Stimulated activated naive B cell treated with anti-CD40 and anti-IgM and Interleukin-4, amounts not matched to agents 10 μg/mL and 1 μg/mL and 100 μg/mL, for 72 hours (primary cell): ENCODE data around the gene C1orf232.
A peak's percentile ranks its signal among the peaks of the same experiment; 100 is the strongest.

Experiments
- ATAC-seq, 2 donors: fragments of 150-1000 bp; cut with Tn5 transposase; replicated peaks; 2 replicates each; pipeline ENCODE4 v1.10.0; 2021; ENCODE audit warnings: moderate library complexity in 1 of 2
- DNase-seq: peaks from one replicate; pipeline ENCODE4 v3.0.0; 2021
- H3K27ac Mint-ChIP-seq: one replicate; pipeline ENCODE4 v1.8.0; 2022; ENCODE audit warnings: mild to moderate bottlenecking, mixed read lengths
- H3K27me3 Mint-ChIP-seq, 2 donors: one replicate each; pipeline ENCODE4 v1.8.0; 2022; ENCODE audit warnings: mixed read lengths in 2 of 2
- H3K36me3 Mint-ChIP-seq, 2 donors: one replicate each; pipeline ENCODE4 v1.8.0; 2022; ENCODE audit warnings: mixed read lengths in 2 of 2, mild to moderate bottlenecking in 1 of 2
- H3K4me1 Mint-ChIP-seq, 2 donors: one replicate each; pipeline ENCODE4 v1.8.0; 2022; ENCODE audit warnings: mixed read lengths in 2 of 2, mild to moderate bottlenecking in 1 of 2
- H3K4me3 Mint-ChIP-seq, 2 donors: one replicate each; pipeline ENCODE4 v1.8.0; 2022; ENCODE audit warnings: mild to moderate bottlenecking in 2 of 2, mixed read lengths in 2 of 2, moderate library complexity in 1 of 2
- H3K9me3 Mint-ChIP-seq, 2 donors: one replicate each; pipeline ENCODE4 v1.8.0; 2022; ENCODE audit warnings: mixed read lengths in 2 of 2, mild to moderate bottlenecking in 1 of 2

C1orf232 gene

DNA sequence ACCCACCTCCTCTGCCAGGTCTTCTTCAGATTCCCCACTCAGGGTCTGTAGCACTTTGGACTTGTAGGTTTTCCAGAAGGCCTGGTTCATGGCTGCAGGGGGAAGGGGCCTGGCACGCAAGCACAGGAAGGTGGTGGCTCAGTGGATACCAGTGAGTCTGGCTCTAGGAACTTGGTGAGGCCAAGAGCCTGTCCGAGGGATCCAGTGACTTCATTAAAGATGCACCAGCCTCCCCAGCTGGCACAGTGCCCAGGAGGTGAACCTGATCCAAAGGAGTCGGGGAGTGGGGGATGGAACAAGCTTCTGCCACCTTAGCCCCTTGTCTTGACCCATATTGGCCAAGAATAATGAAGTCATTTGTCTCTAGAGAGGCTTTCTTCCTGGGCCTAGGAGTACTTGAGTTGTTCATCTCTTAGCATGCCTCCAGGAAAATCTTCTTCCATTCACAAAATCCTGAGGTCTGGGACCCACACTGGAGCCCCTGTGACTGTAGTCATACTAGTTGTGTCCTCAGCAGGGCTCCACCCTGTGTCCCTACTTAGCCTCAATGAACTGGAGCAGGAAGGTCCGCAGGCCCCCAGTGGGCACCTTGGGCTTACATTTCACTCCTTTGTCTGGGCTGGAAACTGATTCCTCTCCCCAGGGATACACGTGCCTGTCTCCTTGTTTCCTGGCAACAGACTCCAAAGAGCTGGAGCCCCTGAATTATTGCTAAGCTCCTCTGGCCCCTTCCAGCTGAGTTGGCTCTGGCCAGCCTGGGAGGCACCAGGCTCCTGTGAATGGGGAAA, at the start of gene C1orf232:
Gene C1orf232, minus strand, starts transcription at position 554 of the 788 bp plus-strand sequence. Its CDS starts 464 bp downstream, at position 90.
- H3K9me3 Mint-ChIP-seq = no peaks in the 10 kb centered on the region
- H3K36me3 Mint-ChIP-seq = peaks cover 7 to 9% of the 10 kb centered on the region in 2 donors
- H3K4me3 Mint-ChIP-seq = peak within 1 kb of the TSS; percentile 92 to 98
- H3K27me3 Mint-ChIP-seq = peaks cover 9 to 10% of the 10 kb centered on the region in 2 donors
- ATAC-seq (no peak), DNase-seq (no peak)
- peaks cover 20 to 37% of the 10 kb centered on the region in 2 donors for H3K4me1 Mint-ChIP-seq
- peak within 1 kb of the TSS; percentile 97 for H3K27ac Mint-ChIP-seq

DNA sequence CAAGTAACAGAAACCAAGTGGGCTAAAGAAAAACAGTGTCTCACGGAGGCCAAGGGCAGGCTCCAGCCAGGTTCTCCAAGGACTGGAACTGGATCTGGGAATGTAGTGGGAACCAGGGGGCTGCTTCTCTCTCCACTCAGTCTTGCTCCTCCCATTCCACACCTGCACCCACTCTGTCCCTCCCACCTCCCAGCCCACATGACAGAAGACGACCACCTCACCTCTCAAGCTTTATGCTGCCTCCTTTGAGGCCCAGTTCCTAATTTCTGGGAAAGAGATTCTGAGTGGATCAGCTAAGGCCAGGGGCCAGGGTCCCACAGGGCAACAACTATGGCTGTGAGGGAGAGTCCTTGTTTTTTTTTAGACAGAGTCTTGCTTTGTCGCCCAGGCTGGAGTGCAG, 46.5 kb upstream of the C1orf232 start:
- no peaks in the 10 kb centered on the region for H3K36me3 Mint-ChIP-seq
- H3K27me3 Mint-ChIP-seq = peaks cover under 1 to 17% of the 10 kb centered on the region in 2 donors
- no peak for ATAC-seq
- DNase-seq = no peak
- H3K9me3 Mint-ChIP-seq = no peaks in the 10 kb centered on the region
- H3K4me1 Mint-ChIP-seq = no peaks in the 10 kb centered on the region
- H3K4me3 Mint-ChIP-seq = no peak overlapping the region
- no peak overlapping the region for H3K27ac Mint-ChIP-seq

DNA sequence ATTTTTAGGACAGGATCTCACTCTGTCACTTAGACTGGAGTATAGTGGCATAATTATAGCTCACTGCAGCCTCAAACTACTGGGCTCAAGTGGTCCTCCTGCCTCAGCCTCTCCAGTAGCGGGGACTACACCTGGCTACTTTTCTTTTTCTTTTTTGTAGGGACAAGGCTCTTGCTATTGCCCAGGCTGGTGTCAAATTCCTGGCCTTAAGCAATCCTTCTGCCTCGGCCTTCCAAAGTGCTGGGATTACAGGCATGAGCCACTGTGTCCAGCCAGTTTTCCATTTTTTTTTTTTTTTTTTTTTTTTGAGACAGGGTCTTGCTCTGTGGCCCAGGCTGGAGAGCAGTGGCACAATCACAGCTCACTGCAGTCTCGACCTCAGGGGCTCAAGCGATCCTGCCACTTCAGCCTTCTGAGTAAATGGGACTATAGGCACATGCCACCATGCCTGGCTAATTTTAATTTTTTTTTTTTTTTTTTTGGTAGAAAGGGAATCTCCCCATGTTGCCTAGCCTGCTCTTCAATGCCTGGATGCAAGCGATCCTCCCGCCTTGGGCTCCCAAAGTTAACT, 44.7 kb upstream of the C1orf232 start:
- no peaks in the 10 kb centered on the region for H3K4me1 Mint-ChIP-seq
- H3K27ac Mint-ChIP-seq = no peak overlapping the region
- peaks cover 6 to 7% of the 10 kb centered on the region in 2 donors for H3K27me3 Mint-ChIP-seq
- H3K36me3 Mint-ChIP-seq = no peaks in the 10 kb centered on the region
- H3K4me3 Mint-ChIP-seq = no peak overlapping the region
- ATAC-seq = no peak
- H3K9me3 Mint-ChIP-seq = no peaks in the 10 kb centered on the region
- no peak for DNase-seq

DNA sequence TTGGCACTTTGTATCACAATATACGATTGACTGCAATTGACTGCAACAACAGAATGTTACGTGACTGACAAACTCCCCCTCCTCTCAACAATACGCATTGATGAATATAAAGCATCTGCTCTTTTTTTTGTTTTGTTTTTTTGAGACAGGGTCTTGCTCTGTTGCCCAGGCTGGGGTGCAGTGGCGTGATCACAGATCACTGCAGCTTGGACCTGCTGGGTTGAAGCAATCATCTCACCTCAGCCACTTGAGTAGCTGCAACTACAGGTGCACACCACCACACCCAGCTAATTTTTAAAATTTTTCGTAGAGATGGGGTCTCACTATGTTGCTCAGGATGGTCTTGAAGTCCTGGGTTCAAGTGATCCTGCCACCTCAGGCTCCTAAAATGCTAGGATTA, 44.0 kb upstream of the C1orf232 start:
- Mint-ChIP-seq H3K4me3 (no peak overlapping the region), H3K27me3 (peaks cover 6 to 7% of the 10 kb centered on the region in 2 donors), H3K36me3 (no peaks in the 10 kb centered on the region), H3K4me1 (no peaks in the 10 kb centered on the region), H3K27ac (no peak overlapping the region), H3K9me3 (no peaks in the 10 kb centered on the region)
- no peak for ATAC-seq
- DNase-seq = no peak

DNA sequence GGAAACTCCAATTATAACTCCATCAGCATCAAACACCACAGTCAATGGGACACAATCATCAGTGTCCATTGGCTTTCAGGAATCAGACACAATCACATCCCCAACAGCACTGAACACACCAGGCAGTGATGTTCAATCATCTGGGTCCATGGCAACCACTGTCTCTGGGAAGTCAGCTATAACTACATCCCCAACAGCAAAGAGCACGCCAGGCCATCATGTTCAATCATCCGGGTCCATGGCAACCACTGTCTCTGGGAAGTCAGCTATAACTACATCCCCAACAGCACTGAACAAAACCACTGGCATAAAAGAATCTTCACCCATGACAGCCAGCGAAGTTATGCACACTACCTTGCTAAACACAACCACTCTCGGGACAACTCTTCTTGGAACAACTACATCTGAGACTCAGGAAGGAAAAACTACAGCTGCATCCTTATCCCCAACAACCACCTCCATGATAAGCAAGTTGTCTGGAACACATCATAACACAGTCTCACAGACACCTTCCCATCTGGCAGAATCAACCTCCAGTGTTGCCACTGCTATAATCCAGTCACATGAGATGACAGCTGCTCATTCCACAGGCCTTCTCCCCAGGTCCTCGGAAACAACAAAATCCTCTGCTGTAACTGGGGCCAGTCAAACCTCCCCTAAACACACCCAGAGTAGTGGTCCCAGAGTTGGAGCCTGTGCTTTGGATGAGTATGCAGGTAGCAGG, 41.5 kb upstream of the C1orf232 start:
- H3K4me1 Mint-ChIP-seq = no peaks in the 10 kb centered on the region
- no peak for DNase-seq
- no peaks in the 10 kb centered on the region for H3K9me3 Mint-ChIP-seq
- no peak for ATAC-seq
- H3K36me3 Mint-ChIP-seq = no peaks in the 10 kb centered on the region
- peaks cover 0 to 7% of the 10 kb centered on the region in 2 donors for H3K27me3 Mint-ChIP-seq
- no peak overlapping the region for H3K27ac Mint-ChIP-seq
- H3K4me3 Mint-ChIP-seq = no peak overlapping the region

DNA sequence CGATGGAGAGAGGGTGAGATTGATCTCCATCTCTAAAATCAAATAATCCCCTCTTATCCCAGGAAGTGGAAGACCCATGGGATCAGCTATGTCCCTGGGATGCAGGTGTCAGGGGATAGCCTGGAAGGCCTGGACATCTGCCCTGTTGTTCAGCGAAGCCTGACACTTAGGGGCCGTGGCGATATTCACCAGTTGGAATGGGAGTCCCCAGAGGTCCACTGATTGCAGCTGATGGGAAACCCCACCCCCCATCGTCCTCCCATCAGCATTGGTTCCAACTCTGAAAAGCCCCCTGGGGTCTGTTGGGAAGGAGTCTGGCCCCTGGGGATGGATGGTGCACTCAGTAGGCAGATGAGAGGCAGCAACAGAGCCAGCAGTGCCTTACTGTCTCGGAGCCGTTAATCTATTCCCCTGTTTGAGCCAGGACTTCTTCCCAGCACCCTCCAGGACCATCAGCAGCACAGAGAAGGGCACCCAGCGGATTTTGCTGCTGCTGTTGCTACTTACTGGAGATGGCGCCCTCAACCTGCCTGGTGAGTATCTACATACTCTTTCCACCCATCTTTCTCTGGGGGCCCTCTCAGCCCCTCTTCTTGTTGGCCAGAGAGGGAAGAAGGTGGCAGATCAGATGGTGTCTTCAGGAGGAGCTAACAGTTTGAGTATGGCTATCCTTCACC, 35.0 kb upstream of the C1orf232 start:
- Mint-ChIP-seq H3K27me3 (peaks cover 18 to 21% of the 10 kb centered on the region in 2 donors), H3K36me3 (no peaks in the 10 kb centered on the region), H3K9me3 (no peaks in the 10 kb centered on the region), H3K4me1 (peaks cover 0 to 6% of the 10 kb centered on the region in 2 donors), H3K4me3 (no peak overlapping the region), H3K27ac (no peak overlapping the region)
- ATAC-seq (peak in 1 of 2 donors; percentile 21), DNase-seq (no peak)

DNA sequence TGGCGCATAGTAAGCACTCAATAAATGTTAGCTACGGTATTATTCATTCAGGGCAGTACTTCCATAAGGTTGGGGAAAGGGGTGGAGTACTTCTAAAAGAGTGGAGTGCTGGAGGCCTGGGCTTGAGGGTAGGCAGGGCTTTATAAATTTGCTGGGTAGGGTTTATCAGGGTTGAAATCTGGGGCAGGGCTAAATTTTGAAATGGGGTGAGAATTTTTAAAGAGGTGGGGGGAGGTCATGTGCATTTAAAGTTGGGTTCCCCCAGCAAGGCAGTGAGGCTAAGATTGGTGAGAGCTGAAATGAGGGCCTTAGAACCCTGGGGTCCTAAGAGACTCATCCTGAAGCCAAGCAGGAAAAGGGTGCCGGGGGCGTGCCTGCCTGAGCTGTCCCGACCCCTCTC, 31.6 kb upstream of the C1orf232 start:
- peaks cover 21 to 24% of the 10 kb centered on the region in 2 donors for H3K27me3 Mint-ChIP-seq
- ATAC-seq (no peak), DNase-seq (no peak)
- H3K4me3 Mint-ChIP-seq = no peak overlapping the region
- H3K9me3 Mint-ChIP-seq = no peaks in the 10 kb centered on the region
- peaks cover 0 to 6% of the 10 kb centered on the region in 2 donors for H3K4me1 Mint-ChIP-seq
- no peak overlapping the region for H3K27ac Mint-ChIP-seq
- H3K36me3 Mint-ChIP-seq = no peaks in the 10 kb centered on the region

DNA sequence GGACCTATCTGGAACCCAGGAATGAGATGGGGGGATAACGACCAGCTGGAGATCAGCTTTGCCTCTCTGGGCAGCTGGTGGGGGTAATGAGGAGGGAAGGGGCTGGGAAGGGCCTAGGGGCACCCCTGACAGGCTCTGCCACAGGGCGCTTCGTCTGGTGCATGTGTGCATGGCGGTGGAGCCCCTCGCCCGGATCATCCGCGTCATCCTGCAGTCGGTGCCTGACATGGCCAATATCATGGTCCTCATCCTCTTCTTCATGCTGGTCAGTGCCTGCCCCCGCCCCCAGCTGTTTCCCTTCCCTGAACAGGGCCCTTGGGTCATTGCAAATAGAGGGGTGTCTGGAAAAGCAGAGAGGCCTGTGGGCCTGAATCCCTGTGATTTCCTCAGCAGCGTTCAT, 29.1 kb upstream of the C1orf232 start:
- Mint-ChIP-seq H3K27ac (no peak overlapping the region), H3K36me3 (no peaks in the 10 kb centered on the region), H3K9me3 (no peaks in the 10 kb centered on the region), H3K4me1 (peaks cover 0 to 6% of the 10 kb centered on the region in 2 donors), H3K4me3 (no peak overlapping the region), H3K27me3 (peaks cover 15 to 19% of the 10 kb centered on the region in 2 donors)
- DNase-seq (no peak), ATAC-seq (no peak)

DNA sequence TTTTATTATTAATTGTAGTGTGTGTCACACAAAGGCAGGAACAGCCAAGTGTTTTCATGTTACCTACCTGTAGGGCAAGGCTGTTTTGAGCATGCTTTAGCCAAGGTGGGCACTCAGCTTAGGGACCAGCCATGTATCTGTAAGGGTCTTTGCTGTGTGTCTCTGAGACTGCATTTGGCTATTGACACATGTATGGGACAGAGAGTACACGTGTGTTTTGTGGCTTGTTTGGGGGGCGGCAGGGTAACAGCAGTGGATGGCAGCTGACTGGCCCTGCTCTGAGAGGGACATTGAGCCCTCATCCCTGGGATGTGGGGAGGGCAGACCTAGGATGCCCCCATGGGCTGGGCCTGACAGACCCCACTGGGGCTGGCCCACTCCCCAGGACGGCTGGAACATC, 28.5 kb upstream of the C1orf232 start:
- ATAC-seq = no peak
- H3K4me1 Mint-ChIP-seq = peaks cover 0 to 6% of the 10 kb centered on the region in 2 donors
- DNase-seq = no peak
- H3K9me3 Mint-ChIP-seq = no peaks in the 10 kb centered on the region
- no peak overlapping the region for H3K4me3 Mint-ChIP-seq
- peaks cover 10 to 19% of the 10 kb centered on the region in 2 donors for H3K27me3 Mint-ChIP-seq
- H3K27ac Mint-ChIP-seq = no peak overlapping the region
- H3K36me3 Mint-ChIP-seq = no peaks in the 10 kb centered on the region

DNA sequence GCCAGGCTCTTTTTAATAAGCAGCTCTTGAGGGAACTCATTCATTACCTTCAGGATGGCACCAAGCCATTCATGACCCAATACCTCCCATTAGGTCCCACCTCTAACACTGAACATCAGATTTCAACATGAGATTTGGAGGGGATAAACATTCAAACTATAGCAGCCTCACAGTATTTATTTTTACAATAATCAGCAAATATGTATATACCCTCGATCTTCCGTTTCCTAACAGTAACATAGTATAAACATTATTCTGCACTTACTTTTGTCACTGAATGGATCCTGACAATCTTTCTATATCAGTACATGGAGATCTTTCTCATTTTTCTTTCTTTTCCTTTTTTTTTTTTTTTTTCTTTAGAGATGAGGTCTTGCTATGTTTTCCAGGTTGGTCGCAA, 27.0 kb upstream of the C1orf232 start:
- Mint-ChIP-seq H3K4me1 (peaks cover under 1 to 5% of the 10 kb centered on the region in 2 donors), H3K9me3 (no peaks in the 10 kb centered on the region), H3K4me3 (no peak overlapping the region), H3K27me3 (peaks cover 5 to 12% of the 10 kb centered on the region in 2 donors), H3K27ac (no peak overlapping the region), H3K36me3 (no peaks in the 10 kb centered on the region)
- DNase-seq (no peak), ATAC-seq (no peak)

DNA sequence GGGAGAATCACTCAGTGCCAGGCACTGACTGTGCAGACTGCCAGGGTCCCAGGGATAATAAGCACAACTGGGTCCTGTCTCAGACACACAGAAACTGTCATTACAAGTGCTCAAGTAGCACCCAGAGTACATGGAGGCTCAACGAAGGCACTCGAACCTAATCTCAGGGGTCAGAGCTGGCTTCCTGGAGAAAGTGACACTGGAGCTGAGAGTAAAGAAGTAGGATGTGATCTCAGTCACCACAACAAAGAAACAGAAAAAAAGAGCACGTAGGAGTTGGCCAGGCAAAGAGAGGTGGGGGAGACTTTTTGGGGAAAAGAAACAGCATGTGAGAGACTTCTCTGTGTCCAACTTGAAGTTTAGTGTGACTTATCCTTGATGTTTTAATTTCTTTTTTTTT, 23.0 kb upstream of the C1orf232 start:
- Mint-ChIP-seq H3K36me3 (peaks cover 0 to 9% of the 10 kb centered on the region in 2 donors), H3K27me3 (no peaks in the 10 kb centered on the region), H3K4me3 (no peak overlapping the region), H3K27ac (no peak overlapping the region), H3K9me3 (no peaks in the 10 kb centered on the region), H3K4me1 (peaks cover 0 to 5% of the 10 kb centered on the region in 2 donors)
- no peak for ATAC-seq
- DNase-seq = no peak

DNA sequence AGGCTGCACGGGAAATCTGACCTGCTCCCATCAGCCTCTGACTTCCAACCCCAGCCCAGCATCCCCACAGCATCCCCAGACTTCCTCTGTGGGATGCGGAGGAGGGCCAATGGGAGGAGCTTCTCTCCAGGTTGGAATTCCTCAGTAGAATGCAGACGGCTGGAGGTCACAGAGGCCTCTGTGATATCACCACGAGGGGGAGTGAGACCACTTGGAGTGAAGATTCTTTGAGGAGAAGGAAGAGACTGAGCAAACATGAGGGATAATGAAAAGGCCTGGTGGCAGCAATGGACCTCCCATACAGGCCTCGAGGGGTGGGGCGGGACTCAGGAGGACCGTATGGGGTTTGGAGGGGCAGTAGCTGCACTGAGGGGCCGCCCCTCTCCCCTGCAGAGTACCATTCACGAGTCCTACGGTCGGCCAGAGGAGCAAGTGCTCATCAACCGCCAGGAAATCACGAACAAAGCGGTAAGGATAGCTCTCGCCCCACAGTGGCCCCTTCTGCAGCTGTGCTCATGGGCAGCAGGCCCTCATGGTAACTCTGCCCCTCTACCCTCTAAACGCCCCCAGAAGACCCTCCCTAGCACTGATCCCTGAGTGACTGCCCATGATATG, 21.7 kb upstream of the C1orf232 start, which contains the start of gene CATSPER4:
Gene CATSPER4, plus strand, starts transcription at position 230 of the 615 bp plus-strand sequence. Its CDS starts 26 bp downstream, at position 256.
- DNase-seq (no peak), ATAC-seq (no peak)
- Mint-ChIP-seq H3K9me3 (no peaks in the 10 kb centered on the region), H3K4me3 (no peak within 1 kb of the TSS), H3K4me1 (peaks cover 0 to 5% of the 10 kb centered on the region in 2 donors), H3K27me3 (no peaks in the 10 kb centered on the region), H3K27ac (no peak within 1 kb of the TSS), H3K36me3 (peaks cover 0 to 9% of the 10 kb centered on the region in 2 donors)

DNA sequence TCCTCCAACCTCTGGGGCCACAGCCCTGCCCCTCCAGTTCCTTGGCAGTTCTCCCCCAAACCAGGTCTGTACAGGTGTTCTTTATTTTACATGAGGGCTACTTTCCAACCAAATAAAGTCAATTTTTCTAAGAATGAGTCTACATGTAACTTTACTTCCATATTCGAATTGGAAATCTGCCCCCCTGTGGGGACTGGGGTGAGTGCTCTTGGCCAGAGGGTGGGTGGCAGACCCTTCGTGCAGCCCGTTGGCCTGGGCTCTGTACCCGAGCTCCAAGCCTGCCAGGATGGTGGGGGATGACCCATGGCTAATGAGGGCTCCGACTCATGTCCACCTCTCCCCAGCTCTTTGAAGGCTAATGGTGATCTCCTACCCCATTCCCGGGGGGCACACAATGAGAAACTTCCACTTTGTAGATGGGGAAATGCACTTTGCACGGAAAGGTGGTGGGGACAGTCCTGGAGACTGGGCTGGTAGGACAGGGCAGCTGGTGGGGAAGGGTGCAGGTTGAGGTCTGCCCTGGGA, 21.1 kb upstream of the C1orf232 start:
- Mint-ChIP-seq H3K9me3 (no peaks in the 10 kb centered on the region), H3K36me3 (peaks cover 0 to 9% of the 10 kb centered on the region in 2 donors), H3K4me1 (peaks cover 0 to 5% of the 10 kb centered on the region in 2 donors), H3K27ac (no peak overlapping the region), H3K4me3 (no peak overlapping the region), H3K27me3 (no peaks in the 10 kb centered on the region)
- DNase-seq (no peak), ATAC-seq (no peak)
